GM13976 (cell line): ENCODE results near the gene WWOX.
"Not testable (repeated sequence)": the region's sequence is repeated elsewhere in the genome, so short reads cannot be mapped to it uniquely, and the experiment has no call there.

Experiments
- DNase-seq: peaks from one replicate; pipeline ENCODE4 v3.0.0; 2012; ENCODE audit warnings: low spot score
- CTCF ChIP-seq: IDR thresholded peaks from 2 replicates; pipeline ENCODE4 v1.5.1; 2012; ENCODE audit warnings: borderline replicate concordance, mild to moderate bottlenecking; ENCODE audit not compliant: insufficient read depth; ENCODE audit errors: extremely low read depth, missing control alignments, control extremely low read depth
- in situ Hi-C: fragments of 300-500 bp; cut with MboI; formaldehyde crosslinking; loops from one replicate; pipeline ENCODE4 v1.12.0; 2022; ENCODE audit warnings: low sequenced_read_pairs, mixed read lengths, inconsistent platforms; ENCODE audit not compliant: unreplicated experiment

Gene WWOX

GRCh38 chr16:79042886-79043285 lies 943.4 kb downstream of the WWOX start:
- in situ Hi-C loops, result no loop called here
- no peak for DNase-seq
- no peak for TF ChIP-seq CTCF

- TF ChIP-seq CTCF, result no peak
- DNase-seq, result no peak
- in situ Hi-C loops, result no loop called here
Measured at GRCh38 chr16:79045191-79045590, 945.7 kb downstream of the WWOX start.

- no peak for DNase-seq
- in situ Hi-C loops, result no loop called here
- TF ChIP-seq CTCF, result no peak
Measured at GRCh38 chr16:79047337-79047736, 947.9 kb downstream of the WWOX start.

GRCh38 chr16:79049040-79049439 lies 949.6 kb downstream of the WWOX start:
- TF ChIP-seq CTCF, result no peak
- in situ Hi-C loops, result no loop called here

GRCh38 chr16:79050063-79050462 lies 950.6 kb downstream of the WWOX start:
- TF ChIP-seq CTCF, result no peak
- in situ Hi-C loops, result no loop called here
- DNase-seq, result no peak

More at GRCh38 chr16:79049040-79049439, 949.6 kb downstream of the WWOX start:
- no peak for DNase-seq

- in situ Hi-C loops, result no loop called here
- DNase-seq, result no peak
Measured at GRCh38 chr16:79051313-79051712, 951.9 kb downstream of the WWOX start.

GRCh38 chr16:79052198-79052597 lies 952.7 kb downstream of the WWOX start:
- in situ Hi-C loops, result not testable (repeated sequence)

More at GRCh38 chr16:79051313-79051712, 951.9 kb downstream of the WWOX start:
- TF ChIP-seq CTCF, result no peak

More at GRCh38 chr16:79052198-79052597, 952.7 kb downstream of the WWOX start:
- DNase-seq, result not testable (repeated sequence)
